ENCODE data around the gene RPGR. TPM values are rescaled to one million over a fixed set of nuclear protein-coding genes. Genes with fewer than 3 reads are reported as not detected.
A peak's percentile ranks its signal among the peaks of the same experiment; 100 is the strongest.

RPGR gene
- total and polyA plus RNA-seq, 7 donors = 4.0 to 26.8 (median 9.6) TPM

DNA sequence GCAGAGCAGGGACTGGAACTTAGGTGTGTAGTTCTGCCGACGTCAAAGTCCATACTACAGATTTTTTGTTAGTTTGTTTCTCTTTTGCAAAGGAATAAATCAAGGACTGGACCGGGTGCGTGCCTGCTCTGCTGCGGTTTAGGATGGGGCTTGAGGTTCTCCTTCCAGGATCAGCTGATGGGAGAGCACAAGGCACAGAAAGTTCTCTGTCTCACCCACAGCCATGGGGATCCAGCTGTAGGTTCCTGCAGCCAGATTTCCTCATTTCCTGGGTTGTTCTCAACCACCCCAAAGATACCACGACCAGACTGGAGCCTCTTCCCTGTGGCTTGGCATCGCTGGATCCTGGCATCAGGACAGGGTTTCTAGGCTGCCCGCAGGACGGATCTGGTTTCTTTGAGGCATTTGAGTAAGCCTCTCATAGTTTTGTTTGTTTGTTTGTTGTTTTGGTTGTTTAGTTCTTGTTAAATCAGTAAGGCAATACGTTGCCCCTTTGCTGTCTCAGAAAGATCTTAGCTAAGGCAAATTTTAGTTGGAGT lies 105.8 kb downstream of the RPGR start:
- Histone ChIP-seq H3K4me1 (no peaks in the 10 kb centered on the region), H3K9me3 (no peaks in the 10 kb centered on the region), H3K27me3 (ENCODE audit: insufficient read depth in 3 of 3, low read length in 2 of 3) (peaks cover 0 to 58% (median 3%) of the 10 kb centered on the region in 3 donors), H3K36me3 (ENCODE audit: insufficient read depth in 1 of 2, low read depth in 1 of 2) (no peaks in the 10 kb centered on the region), H3K27ac (no peak overlapping the region), H3K4me3 (no peak overlapping the region)
- ATAC-seq (no peak), DNase-seq (no peak)
- intact Hi-C loops (cut with DNase I) = no loop called here
- TF ChIP-seq, protein P1, sequence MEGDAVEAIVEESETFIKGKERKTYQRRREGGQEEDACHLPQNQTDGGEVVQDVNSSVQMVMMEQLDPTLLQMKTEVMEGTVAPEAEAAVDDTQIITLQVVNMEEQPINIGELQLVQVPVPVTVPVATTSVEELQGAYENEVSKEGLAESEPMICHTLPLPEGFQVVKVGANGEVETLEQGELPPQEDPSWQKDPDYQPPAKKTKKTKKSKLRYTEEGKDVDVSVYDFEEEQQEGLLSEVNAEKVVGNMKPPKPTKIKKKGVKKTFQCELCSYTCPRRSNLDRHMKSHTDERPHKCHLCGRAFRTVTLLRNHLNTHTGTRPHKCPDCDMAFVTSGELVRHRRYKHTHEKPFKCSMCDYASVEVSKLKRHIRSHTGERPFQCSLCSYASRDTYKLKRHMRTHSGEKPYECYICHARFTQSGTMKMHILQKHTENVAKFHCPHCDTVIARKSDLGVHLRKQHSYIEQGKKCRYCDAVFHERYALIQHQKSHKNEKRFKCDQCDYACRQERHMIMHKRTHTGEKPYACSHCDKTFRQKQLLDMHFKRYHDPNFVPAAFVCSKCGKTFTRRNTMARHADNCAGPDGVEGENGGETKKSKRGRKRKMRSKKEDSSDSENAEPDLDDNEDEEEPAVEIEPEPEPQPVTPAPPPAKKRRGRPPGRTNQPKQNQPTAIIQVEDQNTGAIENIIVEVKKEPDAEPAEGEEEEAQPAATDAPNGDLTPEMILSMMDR (IDR thresholded peaks at IDR 0.05) = no peak
- 56 to 68% (median 60%) methylated on average over 10 of the region's 10 CpGs for WGBS, 3 donors

DNA sequence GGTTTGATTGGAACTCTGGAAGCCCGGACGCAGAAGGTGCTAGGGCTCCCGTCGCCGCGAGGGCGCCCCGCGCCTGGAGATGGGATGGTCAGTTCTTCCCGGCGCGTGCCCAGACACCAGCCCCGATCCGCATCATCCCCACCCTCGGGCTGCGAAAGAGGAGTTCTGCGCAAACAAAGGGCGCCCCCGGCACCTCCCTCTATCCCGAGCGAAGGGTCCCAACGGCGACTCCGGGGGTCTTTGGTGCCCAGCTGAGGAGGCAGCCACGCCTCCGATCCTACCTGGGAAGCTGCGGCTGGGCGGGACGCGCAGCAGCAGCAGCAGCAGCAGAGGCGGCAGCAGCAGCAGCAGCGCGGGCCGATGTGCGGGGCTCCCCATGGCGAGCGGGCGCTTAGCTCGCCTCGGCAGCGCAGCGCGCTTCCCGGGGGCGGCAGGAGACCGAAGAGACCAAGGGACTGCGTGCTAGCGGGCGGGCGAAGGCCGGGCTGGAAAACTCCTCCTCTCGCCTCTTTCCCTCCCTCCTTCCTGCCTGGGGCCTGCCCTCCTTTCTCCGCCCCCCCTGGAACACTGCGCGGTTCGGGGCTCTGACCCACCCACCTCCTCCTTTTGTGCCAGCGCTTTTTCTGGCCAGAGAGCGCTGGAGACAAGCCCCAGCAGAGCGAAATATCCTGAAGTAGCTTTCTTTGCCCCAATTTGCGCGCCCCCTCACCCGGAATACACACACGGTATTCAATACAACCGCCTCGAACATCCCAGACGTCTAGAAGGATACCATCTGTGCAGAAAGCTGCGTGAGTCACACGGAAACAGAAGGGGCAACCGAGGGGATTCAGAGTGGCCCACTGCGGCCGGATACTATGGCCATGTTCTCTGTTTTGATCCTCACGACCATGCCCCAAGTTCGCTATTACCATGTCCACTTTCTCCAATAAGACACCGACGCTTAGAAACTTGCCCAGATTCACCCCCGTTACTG lies 106.6 kb downstream of the RPGR start, which contains the start of gene SRPX:
Gene SRPX, minus strand, starts transcription at position 457 of the 976 bp plus-strand sequence. Its CDS starts 79 bp downstream, at position 378.
- ATAC-seq (peak; percentile 23 to 71 (median 50)), DNase-seq (peak; percentile 48 to 58)
- Histone ChIP-seq H3K27ac (no peak within 1 kb of the TSS), H3K27me3 (ENCODE audit: insufficient read depth in 3 of 3, low read length in 2 of 3) (peaks cover 0 to 63% (median 3%) of the 10 kb centered on the region in 3 donors), H3K9me3 (no peaks in the 10 kb centered on the region), H3K36me3 (ENCODE audit: insufficient read depth in 1 of 2, low read depth in 1 of 2) (no peaks in the 10 kb centered on the region), H3K4me3 (peak within 1 kb of the TSS; percentile 59), H3K4me1 (no peaks in the 10 kb centered on the region)
- TF ChIP-seq, protein P1 (IDR thresholded peaks at IDR 0.05) = no peak
- intact Hi-C loops (cut with DNase I) = no loop called here
- whole genome bisulfite sequencing, 3 donors = 3 to 33% (median 8%) methylated on average over 47 to 76 of the region's 76 CpGs

DNA sequence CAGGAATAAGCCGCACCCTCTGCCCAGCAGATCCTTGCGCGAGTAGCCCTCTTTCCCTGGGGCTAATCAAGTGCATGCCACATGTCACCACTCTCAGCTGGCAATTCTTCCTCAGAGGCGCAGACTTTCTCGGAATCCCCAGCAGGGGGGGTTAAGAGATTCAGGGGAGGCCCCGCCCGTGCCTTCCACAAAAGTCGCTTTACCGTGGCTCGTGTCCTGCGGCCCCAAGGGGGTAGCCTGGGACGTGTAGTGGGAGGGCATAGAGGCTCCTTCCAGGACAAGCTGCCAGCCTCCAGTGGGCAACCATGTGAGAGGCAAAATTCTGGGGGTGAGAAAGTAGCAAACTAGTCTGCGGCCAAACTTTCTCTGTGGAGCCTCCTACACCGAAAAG lies 107.3 kb downstream of the RPGR start:
- WGBS, 3 donors = 1 to 30% (median 2%) methylated on average over 13 to 14 of the region's 14 CpGs
- intact Hi-C loops (cut with DNase I) = no loop called here
- Histone ChIP-seq H3K9me3 (no peaks in the 10 kb centered on the region), H3K36me3 (ENCODE audit: insufficient read depth in 1 of 2, low read depth in 1 of 2) (no peaks in the 10 kb centered on the region), H3K27ac (no peak overlapping the region), H3K4me1 (no peaks in the 10 kb centered on the region), H3K27me3 (ENCODE audit: insufficient read depth in 3 of 3, low read length in 2 of 3) (peaks cover 0 to 68% (median 3%) of the 10 kb centered on the region in 3 donors), H3K4me3 (peak overlapping the region; percentile 59)
- DNase-seq (peak; percentile 31 to 57), ATAC-seq (peak; percentile 40 to 60 (median 48))
- TF ChIP-seq, protein P1 (IDR thresholded peaks at IDR 0.05) = peak; percentile 11

Other genes starting within 250 kb of the RPGR start
- gene SRPX, start 106.6 kb downstream of the RPGR start, total RNA-seq = 10 to 100 TPM in 3 of 4 donors, 1 to 10 TPM in 1; 8.3 to 22.5 (median 13.8) TPM
- gene SRPX, start 106.6 kb downstream of the RPGR start, polyA plus RNA-seq = 10 to 100 TPM; 12.3 to 42.1 (median 19.7) TPM
- under 1 TPM in 3 of 4 donors, not detected in 1; 0.14 to 0.29 (median 0.17) TPM for gene OTC, start 25.1 kb upstream of the RPGR start, total RNA-seq
- gene OTC, start 25.1 kb upstream of the RPGR start, polyA plus RNA-seq = under 1 TPM; 0.08 to 0.34 (median 0.25) TPM
- 100 to 1,000 TPM; 136 to 234 (median 171) TPM for gene TSPAN7, start 234.0 kb upstream of the RPGR start, total RNA-seq
- 10 to 100 TPM; 65.2 to 86.8 (median 68.0) TPM for gene TSPAN7, start 234.0 kb upstream of the RPGR start, polyA plus RNA-seq

Measured in psoas muscle (tissue), 8 donors.